GM21423 (cell line): ENCODE data around the gene GRAMD1B.

ENCODE experiments used
- ATAC-seq: cut with Tn5 transposase; IDR thresholded peaks from one replicate; pipeline ENCODE4 v1.9.1; 2021; ENCODE audit warnings: mild to moderate bottlenecking, moderate library complexity; ENCODE audit not compliant: unreplicated experiment

Gene GRAMD1B

GRCh38 chr11:123429913-123430720 lies at the start of gene GRAMD1B:
Gene GRAMD1B, plus strand, starts transcription at chr11:123430269. Its CDS starts 524 bp downstream, at chr11:123430793.
- peak; percentile 63 for ATAC-seq

- no peak for ATAC-seq
Observed at GRCh38 chr11:123381149-123381548, 48.9 kb upstream of the GRAMD1B start.

- ATAC-seq, result peak; percentile 85
Observed at GRCh38 chr11:123381817-123382554, 48.1 kb upstream of the GRAMD1B start.

- no peak for ATAC-seq
Observed at GRCh38 chr11:123382555-123383074, 47.5 kb upstream of the GRAMD1B start.

GRCh38 chr11:123384116-123384515 lies 46.0 kb upstream of the GRAMD1B start:
- no peak for ATAC-seq

GRCh38 chr11:123386796-123387510 lies 43.1 kb upstream of the GRAMD1B start:
- no peak for ATAC-seq

GRCh38 chr11:123388640-123389039 lies 41.4 kb upstream of the GRAMD1B start:
- no peak for ATAC-seq

GRCh38 chr11:123390146-123390545 lies 39.9 kb upstream of the GRAMD1B start:
- ATAC-seq, result no peak

GRCh38 chr11:123391646-123392348 lies 38.3 kb upstream of the GRAMD1B start:
- no peak for ATAC-seq

- no peak for ATAC-seq
Observed at GRCh38 chr11:123392431-123392830, 37.6 kb upstream of the GRAMD1B start.

- ATAC-seq, result no peak
Observed at GRCh38 chr11:123392844-123393243, 37.2 kb upstream of the GRAMD1B start.

- ATAC-seq, result no peak
Observed at GRCh38 chr11:123393312-123393927, 36.6 kb upstream of the GRAMD1B start.

GRCh38 chr11:123404676-123405075 lies 25.4 kb upstream of the GRAMD1B start:
- ATAC-seq, result no peak

GRCh38 chr11:123405123-123405592 lies 24.9 kb upstream of the GRAMD1B start:
- no peak for ATAC-seq

- ATAC-seq, result peak; percentile 64
Observed at GRCh38 chr11:123406441-123407129, 23.5 kb upstream of the GRAMD1B start.

- peak; percentile 46 for ATAC-seq
Observed at GRCh38 chr11:123407130-123407995, 22.7 kb upstream of the GRAMD1B start.

- ATAC-seq, result no peak
Observed at GRCh38 chr11:123407996-123408597, 22.0 kb upstream of the GRAMD1B start.
